ENCODE data around the gene DNAH1. TPM values are rescaled to one million over a fixed set of nuclear protein-coding genes. Genes with fewer than 3 reads are reported as not detected.

The DNAH1 gene
- total and polyA plus RNA-seq, 9 donors = 3.1 to 15.7 (median 7.8) TPM

DNA sequence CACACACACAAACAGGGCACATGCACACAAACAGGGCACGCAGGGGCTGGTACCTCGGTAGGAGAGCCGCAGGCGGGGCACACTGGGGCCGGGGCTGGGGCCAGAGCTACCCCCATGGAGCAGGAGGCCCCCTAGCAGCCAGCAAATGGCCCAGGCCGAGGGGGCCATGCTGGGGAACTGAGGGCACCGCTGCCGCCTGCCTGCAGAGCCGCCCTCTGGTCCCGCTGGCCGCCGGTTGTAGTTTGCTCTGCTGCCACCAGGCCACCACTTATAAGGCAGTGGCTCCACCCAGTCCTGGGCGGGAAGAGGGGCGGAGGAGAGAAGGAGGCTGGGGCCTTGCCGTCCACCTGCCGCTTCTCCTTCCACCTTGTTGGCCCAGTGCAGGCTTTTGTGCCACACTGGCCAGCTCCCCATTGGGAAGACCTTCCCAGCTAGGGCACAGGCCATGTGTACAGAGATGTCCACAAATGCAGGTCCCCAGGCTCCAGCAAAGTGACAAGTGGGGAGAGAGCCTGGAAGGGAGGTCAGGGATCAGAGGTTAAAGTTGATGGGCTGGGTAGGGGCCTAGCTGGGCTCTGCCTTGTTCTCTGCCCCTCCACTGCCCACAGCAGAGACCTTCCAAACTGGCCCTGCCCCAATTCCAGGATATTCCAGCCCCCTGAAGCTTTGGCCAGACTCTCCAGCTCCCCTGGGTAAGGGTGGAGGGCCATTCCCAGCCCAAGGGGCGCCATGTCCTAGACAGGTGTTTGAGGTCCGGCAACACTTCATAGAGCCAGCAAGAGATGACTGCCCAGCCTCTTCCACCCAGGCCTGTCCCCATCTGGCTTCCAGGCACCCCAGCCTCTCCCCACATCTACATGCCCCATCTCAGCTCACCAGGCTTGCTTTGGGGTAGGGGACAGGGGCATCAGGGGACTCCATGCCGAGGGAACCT lies 129.0 kb downstream of the DNAH1 start, which contains the start of gene SEMA3G:
Gene SEMA3G, minus strand, starts transcription at position 244 of the 934 bp plus-strand sequence. Its CDS starts 76 bp downstream, at position 168.
- intact Hi-C loops (cut with DNase I) = no loop called here
- Histone ChIP-seq H3K27ac (no peak within 1 kb of the TSS), H3K27me3 (no peaks in the 10 kb centered on the region), H3K4me3 (no peak within 1 kb of the TSS), H3K4me1 (ENCODE audit: insufficient read depth) (peaks cover under 1% of the 10 kb centered on the region), H3K9me3 (no peaks in the 10 kb centered on the region), H3K36me3 (no peaks in the 10 kb centered on the region)
- TF ChIP-seq EP300 (IDR thresholded peaks at IDR 0.05) = no peak
- no peak for TF ChIP-seq CTCF (IDR thresholded peaks at IDR 0.05)
- no peak for TF ChIP-seq POLR2A (IDR thresholded peaks at IDR 0.05)
- WGBS, 3 donors = 53 to 61% (median 55%) methylated on average over 12 to 19 of the region's 19 CpGs
- no peak for DNase-seq

DNA sequence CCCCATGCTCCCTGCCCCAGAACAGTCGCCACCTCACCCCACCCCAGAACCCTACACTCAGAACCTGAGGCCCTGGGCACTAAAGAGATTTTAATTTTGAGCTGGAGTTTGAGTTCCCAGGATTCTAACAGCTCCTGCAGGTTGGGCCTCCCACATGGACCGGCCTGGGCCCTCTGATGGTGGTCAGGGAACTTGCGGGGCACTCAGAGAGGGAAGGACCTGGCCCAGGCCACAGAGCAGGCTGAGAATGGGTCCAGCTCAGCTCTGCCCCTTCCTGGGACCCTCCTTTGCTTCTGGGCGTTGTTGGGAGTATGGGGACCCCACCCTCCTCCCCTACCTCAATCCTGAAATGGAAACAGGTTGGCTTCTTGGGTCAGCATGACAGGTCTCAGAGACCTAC lies 129.9 kb downstream of the DNAH1 start:
- TF ChIP-seq EP300 (IDR thresholded peaks at IDR 0.05) = no peak
- no peak for TF ChIP-seq POLR2A (IDR thresholded peaks at IDR 0.05)
- TF ChIP-seq CTCF (IDR thresholded peaks at IDR 0.05) = no peak
- WGBS, 3 donors = 83 to 93% (median 89%) methylated on average over 4 of the region's 4 CpGs
- H3K27ac ChIP-seq = no peak overlapping the region
- DNase-seq = no peak
- peaks cover 1% of the 10 kb centered on the region for H3K4me1 ChIP-seq (ENCODE audit: insufficient read depth)
- H3K9me3 ChIP-seq = no peaks in the 10 kb centered on the region
- no peaks in the 10 kb centered on the region for H3K36me3 ChIP-seq
- H3K27me3 ChIP-seq = no peaks in the 10 kb centered on the region
- H3K4me3 ChIP-seq = no peak overlapping the region
- intact Hi-C loops (cut with DNase I) = loop anchor here in 2 of 4 donors (2.0 kb wide), 1 partner anchor 17 kb away; no protein-coding TSS in a partner anchor

GRCh38 chr3:52446631-52447511 lies 130.8 kb downstream of the DNAH1 start:
- H3K4me1 ChIP-seq (ENCODE audit: insufficient read depth) = peaks cover 1% of the 10 kb centered on the region
- DNase-seq = peak in 4 of 5 donors; percentile 55 to 70 (median 66)
- no peak overlapping the region for H3K27ac ChIP-seq
- intact Hi-C loops (cut with DNase I) = loop anchor here in 2 of 4 donors (2.0 kb wide), 1 partner anchor 18 kb away; no protein-coding TSS in a partner anchor
- TF ChIP-seq POLR2A (IDR thresholded peaks at IDR 0.05) (no peak), CTCF (IDR thresholded peaks at IDR 0.05) (peak; percentile 81 to 98 (median 95)), EP300 (IDR thresholded peaks at IDR 0.05) (no peak)
- 16 to 35% (median 33%) methylated on average over 10 to 13 of the region's 13 CpGs for WGBS, 3 donors
- no peak overlapping the region for H3K4me3 ChIP-seq
- H3K27me3 ChIP-seq = no peaks in the 10 kb centered on the region
- no peaks in the 10 kb centered on the region for H3K9me3 ChIP-seq
- H3K36me3 ChIP-seq = no peaks in the 10 kb centered on the region
